Measurements from ENCODE around the gene RAMP2.
"Not testable (repeated sequence)": the region's sequence is repeated elsewhere in the genome, so short reads cannot be mapped to it uniquely, and the experiment has no call there.

Gene RAMP2

DNA sequence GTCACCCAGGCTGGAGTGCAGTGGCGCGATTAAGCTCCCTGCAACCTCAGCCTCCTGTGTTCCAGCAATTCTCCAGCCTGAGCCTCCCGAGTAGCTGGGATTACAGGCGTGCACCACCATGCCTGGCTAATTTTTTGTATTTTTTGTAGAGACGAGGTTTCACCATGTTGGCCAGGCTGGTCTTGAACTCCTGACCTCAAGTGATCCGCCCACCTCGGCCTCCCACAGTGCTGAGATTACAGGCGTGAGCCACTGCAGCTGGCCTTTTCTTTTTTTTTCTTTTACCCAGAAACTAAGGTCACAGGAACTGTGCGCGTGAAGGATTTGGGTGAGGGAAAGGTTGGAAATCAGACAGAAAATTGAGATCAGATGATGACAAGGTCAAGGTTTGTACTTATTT is 8.9 kb downstream of the RAMP2 start:
- DNase-seq (ENCODE audit: low read depth): not testable (repeated sequence)

- DNase-seq (ENCODE audit: low read depth): no peak
Measured at GRCh38 chr17:42772945-42773289, 11.9 kb downstream of the RAMP2 start.

DNA sequence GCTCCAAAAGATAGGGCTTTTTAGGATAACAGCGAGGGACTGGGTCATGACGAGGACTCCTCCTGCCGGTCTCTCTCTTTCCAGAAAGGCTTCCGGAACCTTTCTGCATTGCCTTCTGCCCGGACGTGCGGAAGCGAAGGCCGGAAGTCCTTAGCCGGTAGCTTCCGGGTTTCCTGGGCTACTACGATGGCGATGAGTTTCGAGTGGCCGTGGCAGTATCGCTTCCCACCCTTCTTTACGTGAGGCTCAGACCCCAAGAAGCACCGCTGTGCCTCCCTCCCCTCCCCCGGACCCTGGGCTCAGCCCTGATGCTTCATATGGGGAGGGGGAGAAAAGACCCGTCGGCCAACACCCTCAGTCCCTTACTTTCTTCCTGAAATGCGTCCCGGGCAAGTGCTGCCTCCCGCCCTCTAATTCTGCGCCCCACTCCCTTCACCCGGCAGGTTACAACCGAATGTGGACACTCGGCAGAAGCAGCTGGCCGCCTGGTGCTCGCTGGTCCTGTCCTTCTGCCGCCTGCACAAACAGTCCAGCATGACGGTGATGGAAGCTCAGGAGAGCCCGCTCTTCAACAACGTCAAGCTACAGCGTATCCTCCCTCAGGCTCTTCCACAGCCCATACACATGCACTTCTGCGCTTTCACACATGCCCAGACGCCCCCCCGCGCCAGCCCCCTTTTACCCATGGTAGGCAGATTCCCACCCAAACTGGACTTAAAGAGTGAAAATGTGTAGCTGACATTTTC is 12.4 kb downstream of the RAMP2 start, which contains the start of gene VPS25:
Gene VPS25 (plus strand): TSS at position 160 of the 746 bp plus-strand sequence. CDS start 27 bp downstream, at position 187.
- DNase-seq (ENCODE audit: low read depth): peak; percentile 67

DNA sequence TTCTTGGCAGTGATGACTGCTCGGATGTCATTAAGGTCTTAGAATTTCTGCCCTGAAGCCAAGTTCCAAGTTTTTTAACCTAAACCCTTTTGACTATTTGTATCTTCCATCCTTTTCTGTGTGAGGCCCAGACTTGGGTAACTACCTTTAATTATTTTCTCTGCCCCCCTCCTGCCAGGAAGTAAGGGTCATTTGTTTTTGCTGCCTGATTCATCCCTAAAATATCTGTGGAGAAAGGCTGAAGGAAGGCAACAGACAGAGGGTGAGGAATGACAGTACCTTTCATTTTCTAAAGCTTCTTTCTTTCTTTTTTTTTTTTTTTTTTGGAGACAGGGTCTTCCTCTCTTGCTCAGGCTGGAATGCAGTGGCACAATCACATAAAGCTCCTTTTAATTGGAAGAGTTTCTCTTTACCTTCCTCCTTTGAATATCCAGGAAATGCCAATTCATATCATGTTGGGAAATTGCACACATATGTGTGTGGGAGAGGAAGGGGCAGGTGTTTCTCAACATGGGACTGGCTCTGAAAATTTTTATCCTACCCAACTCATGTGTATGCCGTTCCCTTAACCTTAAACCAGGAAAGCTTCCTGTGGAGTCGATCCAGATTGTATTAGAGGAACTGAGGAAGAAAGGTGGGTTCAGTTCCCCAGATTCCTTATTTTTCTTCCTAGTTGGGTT is 13.2 kb downstream of the RAMP2 start:
- no peak for DNase-seq (ENCODE audit: low read depth)

DNA sequence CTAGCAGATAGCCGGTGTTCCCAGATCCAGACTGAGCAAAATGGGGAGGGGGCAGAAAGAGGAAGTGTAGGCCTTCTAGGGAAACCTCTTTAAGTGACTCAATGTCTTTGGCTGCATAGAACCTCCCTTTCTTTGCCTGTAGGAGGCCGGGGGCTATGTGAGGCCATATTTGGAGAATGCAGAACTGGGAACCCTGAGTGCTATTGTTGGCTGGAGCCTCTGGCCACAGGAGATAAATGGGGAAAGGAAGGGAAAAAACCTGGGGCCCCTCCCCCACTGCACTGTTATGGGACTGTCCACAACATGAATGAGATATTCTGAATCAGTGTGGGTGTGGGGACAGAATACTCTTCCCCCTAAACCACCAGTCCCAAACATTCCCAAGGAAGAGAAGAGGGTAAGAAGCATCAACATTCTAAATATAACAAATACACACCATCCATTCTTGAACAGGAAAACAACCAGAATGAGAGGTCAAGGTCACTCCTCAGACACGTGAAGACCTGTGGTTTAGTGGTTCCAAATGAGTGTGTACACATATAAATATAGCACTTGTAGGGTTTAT is 14.6 kb downstream of the RAMP2 start:
- no peak for DNase-seq (ENCODE audit: low read depth)

DNA sequence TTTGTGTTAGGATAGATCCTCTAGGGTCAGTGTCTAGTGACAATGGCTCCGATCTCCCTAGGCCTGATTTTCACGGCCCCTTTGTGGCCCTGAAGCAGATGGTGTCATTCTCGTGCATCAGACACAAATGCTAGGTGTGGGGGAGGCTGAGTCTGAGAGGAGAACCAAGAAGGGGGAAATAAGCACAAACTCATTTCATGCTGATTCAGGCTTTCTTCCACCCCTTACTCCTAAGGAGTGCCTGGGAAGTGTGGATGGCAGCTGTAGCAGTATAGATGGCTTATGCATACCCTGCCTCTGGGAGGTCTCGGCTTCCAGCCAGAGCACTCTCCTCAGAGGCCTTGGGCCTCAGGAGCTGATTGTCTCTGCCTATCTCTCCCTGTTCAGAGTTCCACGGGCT is 17.5 kb downstream of the RAMP2 start:
- no peak for DNase-seq (ENCODE audit: low read depth)

DNA sequence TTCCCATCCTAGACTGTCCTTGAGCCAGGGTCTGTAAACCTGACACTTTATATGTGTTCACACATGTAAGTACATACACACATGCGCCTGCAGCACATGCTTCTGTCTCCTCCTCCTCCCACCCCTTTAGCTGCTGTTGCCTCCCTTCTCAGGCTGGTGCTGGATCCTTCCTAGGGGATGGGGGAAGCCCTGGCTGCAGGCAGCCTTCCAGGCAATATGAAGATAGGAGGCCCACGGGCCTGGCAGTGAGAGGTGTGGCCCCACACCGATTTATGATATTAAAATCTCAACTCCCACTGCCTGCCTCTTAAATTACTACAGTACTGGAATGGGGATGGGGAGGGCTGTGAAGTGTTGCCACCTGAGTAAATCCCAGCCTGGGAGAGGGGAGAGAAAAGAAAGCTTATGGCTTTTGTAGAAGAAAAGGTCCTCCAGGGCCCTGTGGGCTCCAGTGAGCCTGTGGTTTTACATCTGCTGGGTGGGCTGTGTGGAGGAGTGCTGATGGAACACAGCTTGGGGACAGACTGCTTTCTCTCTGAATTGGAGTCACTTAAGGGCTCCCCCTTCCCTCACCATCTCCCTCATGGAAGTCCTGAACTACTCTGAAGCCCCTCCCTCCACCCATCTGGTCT is 18.4 kb downstream of the RAMP2 start:
- no peak for DNase-seq (ENCODE audit: low read depth)

DNA sequence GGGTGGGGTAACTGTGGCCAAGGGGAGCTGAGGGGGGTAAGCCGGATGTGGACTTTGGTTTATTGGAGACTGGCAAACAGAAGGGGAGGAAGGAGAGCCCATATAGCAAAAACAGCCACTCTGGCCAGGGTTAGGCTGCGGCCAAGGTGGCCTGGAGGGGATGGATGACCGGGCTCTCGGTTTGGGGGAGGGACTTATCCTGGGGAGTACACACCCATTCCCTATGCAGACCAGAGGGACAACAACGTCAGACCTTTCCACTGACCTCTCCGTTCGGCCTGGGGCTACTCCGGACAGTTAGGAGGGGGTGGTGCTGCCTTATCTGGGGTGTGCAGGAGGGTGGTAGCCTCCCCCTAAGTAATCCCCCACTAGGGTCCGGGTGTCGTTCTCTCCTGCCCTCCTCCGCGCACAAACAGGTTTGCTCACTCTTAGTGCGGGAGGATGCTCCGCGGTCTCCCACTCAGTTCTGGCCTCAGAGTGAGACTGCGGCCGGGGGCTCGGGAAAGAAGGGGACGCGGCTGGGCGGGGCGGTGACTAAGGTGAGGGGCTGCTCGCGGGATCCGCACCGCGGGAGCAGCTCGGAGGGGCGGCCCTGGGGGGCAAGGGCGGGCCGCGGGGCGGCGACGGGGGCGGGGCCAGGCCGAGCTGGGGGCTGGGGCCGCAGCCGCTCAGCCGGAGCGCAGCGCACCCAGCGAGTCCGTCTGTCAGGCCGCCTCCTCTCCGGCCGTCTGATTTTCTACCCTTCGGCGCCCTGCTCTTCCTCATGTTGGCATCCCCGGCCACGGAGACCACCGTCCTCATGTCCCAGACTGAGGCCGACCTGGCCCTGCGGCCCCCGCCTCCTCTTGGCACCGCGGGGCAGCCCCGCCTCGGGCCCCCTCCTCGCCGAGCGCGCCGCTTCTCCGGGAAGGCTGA is 19.2 kb downstream of the RAMP2 start, which contains the start of gene WNK4:
Gene WNK4 (plus strand): TSS at position 675 of the 915 bp plus-strand sequence. CDS start 89 bp downstream, at position 764.
- DNase-seq (ENCODE audit: low read depth): no peak

GRCh38 chr17:42780851-42781638 is 20.0 kb downstream of the RAMP2 start:
- DNase-seq (ENCODE audit: low read depth): no peak

GRCh38 chr17:42781639-42782165 is 20.7 kb downstream of the RAMP2 start:
- no peak for DNase-seq (ENCODE audit: low read depth)

- no peak for DNase-seq (ENCODE audit: low read depth)
Measured at GRCh38 chr17:42782166-42783061, 21.4 kb downstream of the RAMP2 start.

GRCh38 chr17:42783062-42783790 is 22.2 kb downstream of the RAMP2 start:
- DNase-seq (ENCODE audit: low read depth): peak; percentile 53

GRCh38 chr17:42783791-42784138 is 22.7 kb downstream of the RAMP2 start:
- DNase-seq (ENCODE audit: low read depth): no peak

DNA sequence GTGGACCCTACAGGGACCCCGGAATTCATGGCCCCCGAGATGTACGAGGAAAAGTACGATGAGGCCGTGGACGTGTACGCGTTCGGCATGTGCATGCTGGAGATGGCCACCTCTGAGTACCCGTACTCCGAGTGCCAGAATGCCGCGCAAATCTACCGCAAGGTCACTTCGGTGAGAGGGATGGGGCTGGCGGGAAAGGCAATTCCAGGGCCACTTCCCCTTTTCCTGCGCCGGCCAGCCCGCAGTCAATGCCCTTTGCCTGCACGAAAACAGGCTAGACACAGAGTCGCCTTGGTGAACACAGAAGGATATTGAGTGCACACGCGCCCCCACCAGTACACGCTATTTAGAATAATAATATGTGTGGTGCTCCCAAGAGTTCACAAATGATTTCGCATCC is 23.4 kb downstream of the RAMP2 start:
- DNase-seq (ENCODE audit: low read depth): no peak

GRCh38 chr17:42784811-42785592 is 24.0 kb downstream of the RAMP2 start:
- DNase-seq (ENCODE audit: low read depth): no peak

GRCh38 chr17:42787266-42787665 is 26.2 kb downstream of the RAMP2 start:
- DNase-seq (ENCODE audit: low read depth): no peak

- DNase-seq (ENCODE audit: low read depth): no peak
Measured at GRCh38 chr17:42791948-42792347, 30.9 kb downstream of the RAMP2 start.

DNA sequence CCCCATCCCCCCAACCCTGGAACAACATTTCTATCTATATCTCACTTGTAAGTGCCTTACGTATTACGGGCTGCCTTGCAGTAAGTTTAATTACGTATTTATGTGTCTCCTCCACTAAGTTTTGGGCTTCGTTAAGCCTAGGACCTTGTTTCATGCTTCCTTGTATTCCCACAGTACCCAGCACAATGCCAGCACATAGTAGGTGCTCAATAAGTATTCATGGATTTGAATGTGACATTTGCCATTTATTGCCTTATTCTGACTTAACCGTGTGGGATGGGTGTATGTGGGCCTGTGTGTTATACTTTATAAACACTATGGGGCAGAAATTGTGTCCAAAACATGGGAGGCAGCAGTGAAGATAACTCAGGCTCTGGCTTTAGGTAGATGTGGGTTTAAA is 31.5 kb downstream of the RAMP2 start:
- DNase-seq (ENCODE audit: low read depth): no peak

Data from GM04503 (cell line).